ENCODE measurements around the gene ABLIM1. TPM values are rescaled to one million over a fixed set of nuclear protein-coding genes. Genes with fewer than 3 reads are reported as not detected.

ABLIM1 gene
- total RNA-seq, 4 donors from 2014 or later, result 84.7 to 203 (median 150) TPM

DNA sequence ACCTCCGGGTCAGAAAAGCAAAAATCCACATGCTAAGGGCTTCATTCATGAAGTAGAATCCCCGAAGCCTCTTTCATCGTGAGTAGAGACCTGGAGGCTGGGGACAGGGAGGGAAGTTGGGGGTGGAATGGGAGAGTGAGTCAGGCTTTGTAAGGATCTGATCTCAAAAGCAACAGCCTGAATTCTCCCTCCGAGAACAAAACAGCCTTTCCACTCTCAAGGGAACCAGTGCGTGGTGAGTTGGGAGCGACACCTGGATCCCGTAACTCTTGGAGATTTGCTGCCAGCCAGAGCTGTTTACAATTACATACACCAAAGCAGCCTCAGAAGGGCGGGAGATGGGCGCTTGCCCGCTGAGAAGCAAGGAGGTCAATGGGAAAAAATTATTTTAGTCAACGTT lies 264.6 kb downstream of the ABLIM1 start:
- H3K4me1 ChIP-seq, result peaks cover 6 to 13% of the 10 kb centered on the region in 2 donors
- DNase-seq (no peak), ATAC-seq (no peak)
- no peaks in the 10 kb centered on the region for H3K36me3 ChIP-seq
- in situ Hi-C loops (cut with MboI; ENCODE audit: low sequenced_read_pairs in 4 of 4), result no loop called here
- no peak overlapping the region for H3K4me3 ChIP-seq
- intact Hi-C loops (cut with DNase I; ENCODE audit: low total_unique reads), result no loop called here
- no peaks in the 10 kb centered on the region for H3K9me3 ChIP-seq
- TF ChIP-seq, protein P1, sequence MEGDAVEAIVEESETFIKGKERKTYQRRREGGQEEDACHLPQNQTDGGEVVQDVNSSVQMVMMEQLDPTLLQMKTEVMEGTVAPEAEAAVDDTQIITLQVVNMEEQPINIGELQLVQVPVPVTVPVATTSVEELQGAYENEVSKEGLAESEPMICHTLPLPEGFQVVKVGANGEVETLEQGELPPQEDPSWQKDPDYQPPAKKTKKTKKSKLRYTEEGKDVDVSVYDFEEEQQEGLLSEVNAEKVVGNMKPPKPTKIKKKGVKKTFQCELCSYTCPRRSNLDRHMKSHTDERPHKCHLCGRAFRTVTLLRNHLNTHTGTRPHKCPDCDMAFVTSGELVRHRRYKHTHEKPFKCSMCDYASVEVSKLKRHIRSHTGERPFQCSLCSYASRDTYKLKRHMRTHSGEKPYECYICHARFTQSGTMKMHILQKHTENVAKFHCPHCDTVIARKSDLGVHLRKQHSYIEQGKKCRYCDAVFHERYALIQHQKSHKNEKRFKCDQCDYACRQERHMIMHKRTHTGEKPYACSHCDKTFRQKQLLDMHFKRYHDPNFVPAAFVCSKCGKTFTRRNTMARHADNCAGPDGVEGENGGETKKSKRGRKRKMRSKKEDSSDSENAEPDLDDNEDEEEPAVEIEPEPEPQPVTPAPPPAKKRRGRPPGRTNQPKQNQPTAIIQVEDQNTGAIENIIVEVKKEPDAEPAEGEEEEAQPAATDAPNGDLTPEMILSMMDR (IDR thresholded peaks at IDR 0.05 in 4 of 5, conservative IDR thresholded peaks at IDR 0.05 in 1 of 5), result no peak
- no peak for TF ChIP-seq POLR2A (IDR thresholded peaks at IDR 0.05)
- H3K27ac ChIP-seq, result peak overlapping the region in 1 of 4 donors; percentile 50
- H3K27me3 ChIP-seq, result peaks cover 3 to 14% (median 5%) of the 10 kb centered on the region in 3 donors

DNA sequence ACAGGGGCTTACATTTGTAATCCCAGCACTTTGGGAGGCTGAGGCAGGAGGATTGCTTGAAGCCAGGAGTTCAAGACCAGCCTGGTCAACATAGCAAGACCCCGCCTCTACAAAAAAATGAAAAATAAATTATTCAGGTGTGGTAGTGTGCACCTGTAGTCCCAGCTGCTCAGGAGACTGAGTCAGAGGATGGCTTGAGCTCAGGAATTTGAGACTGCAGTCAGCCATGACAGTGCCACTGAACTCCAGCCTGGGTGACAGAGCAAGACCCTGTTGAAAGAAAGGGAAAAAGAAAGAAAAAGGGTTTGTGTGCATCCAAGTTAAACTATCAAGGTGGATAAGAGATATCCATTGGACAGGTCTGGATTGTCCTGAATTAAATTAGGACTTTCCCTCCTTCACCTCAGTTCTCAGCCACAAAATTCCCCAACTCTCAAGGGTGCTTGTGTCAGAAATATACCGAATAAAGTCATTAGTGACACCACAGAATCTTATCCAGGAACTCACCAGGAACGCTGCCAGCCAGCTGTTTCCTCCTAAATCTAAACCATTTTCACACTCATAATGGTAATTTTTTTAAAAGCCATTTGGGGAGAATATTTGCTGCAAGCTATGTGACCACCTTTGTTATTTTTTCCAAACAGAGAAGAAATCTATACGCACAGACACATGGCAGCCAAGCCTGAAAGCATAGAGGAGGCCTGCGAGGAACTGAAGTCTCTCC lies 265.8 kb downstream of the ABLIM1 start:
- ATAC-seq (no peak), DNase-seq (no peak)
- peak overlapping the region in 1 of 4 donors; percentile 50 for H3K27ac ChIP-seq
- TF ChIP-seq, protein P1 (IDR thresholded peaks at IDR 0.05 in 4 of 5, conservative IDR thresholded peaks at IDR 0.05 in 1 of 5), result no peak
- no peak for TF ChIP-seq POLR2A (IDR thresholded peaks at IDR 0.05)
- no peak overlapping the region for H3K4me3 ChIP-seq
- in situ Hi-C loops (cut with MboI; ENCODE audit: low sequenced_read_pairs in 4 of 4) (no loop called here), intact Hi-C loops (cut with DNase I; ENCODE audit: low total_unique reads) (no loop called here)
- H3K36me3 ChIP-seq, result no peaks in the 10 kb centered on the region
- peaks cover 6 to 13% of the 10 kb centered on the region in 2 donors for H3K4me1 ChIP-seq
- H3K9me3 ChIP-seq, result no peaks in the 10 kb centered on the region
- peaks cover 3 to 11% (median 5%) of the 10 kb centered on the region in 3 donors for H3K27me3 ChIP-seq

DNA sequence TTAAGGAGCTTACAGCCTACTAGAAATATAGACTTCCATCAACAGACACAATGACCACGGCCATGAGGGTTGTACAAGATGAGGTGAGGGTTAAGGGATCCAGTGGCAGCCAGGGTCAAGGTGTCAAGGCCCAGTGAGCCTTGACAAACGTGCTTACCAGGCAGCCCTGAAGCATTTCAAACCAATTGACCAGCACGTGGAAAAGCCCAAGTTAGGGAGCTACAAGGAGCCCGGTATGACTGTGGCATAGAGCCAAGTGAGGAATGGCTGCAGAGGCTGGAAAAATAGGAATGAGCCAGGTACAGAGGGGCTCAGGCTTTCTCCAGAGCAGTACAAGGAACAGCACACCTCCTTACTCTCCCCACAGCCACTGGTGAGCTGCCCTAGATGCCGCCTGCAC lies 266.5 kb downstream of the ABLIM1 start:
- Histone ChIP-seq H3K36me3 (no peaks in the 10 kb centered on the region), H3K27me3 (peaks cover 3 to 11% (median 5%) of the 10 kb centered on the region in 3 donors), H3K4me1 (peaks cover 3 to 13% of the 10 kb centered on the region in 2 donors), H3K9me3 (no peaks in the 10 kb centered on the region), H3K4me3 (no peak overlapping the region), H3K27ac (no peak overlapping the region)
- no peak for TF ChIP-seq POLR2A (IDR thresholded peaks at IDR 0.05)
- TF ChIP-seq, protein P1 (IDR thresholded peaks at IDR 0.05 in 4 of 5, conservative IDR thresholded peaks at IDR 0.05 in 1 of 5), result no peak
- ATAC-seq (no peak), DNase-seq (no peak)
- in situ Hi-C loops (cut with MboI; ENCODE audit: low sequenced_read_pairs in 4 of 4), result no loop called here
- intact Hi-C loops (cut with DNase I; ENCODE audit: low total_unique reads), result no loop called here

DNA sequence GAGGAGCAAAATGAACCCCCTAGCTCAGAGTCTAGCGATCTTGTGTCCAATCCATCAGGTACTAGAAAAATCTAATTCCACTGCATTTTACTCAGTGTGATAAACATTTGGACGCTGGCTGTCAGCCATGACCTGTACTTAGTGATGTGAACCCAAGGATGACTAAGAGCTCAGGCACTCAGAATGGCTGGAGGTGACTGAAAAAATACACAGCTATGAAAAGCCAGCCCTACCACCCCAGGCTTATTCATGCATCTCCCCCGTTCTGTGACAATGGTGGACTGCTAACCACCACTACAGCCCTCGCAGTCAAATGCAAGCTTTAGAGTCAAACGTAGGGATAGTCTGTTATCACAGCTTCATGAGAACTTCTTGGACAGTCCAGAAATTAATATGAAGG lies 268.6 kb downstream of the ABLIM1 start:
- Histone ChIP-seq H3K4me3 (no peak overlapping the region), H3K36me3 (no peaks in the 10 kb centered on the region), H3K27me3 (peaks cover 0 to 11% (median 0%) of the 10 kb centered on the region in 3 donors), H3K4me1 (peaks cover 2 to 10% of the 10 kb centered on the region in 2 donors), H3K27ac (no peak overlapping the region), H3K9me3 (no peaks in the 10 kb centered on the region)
- intact Hi-C loops (cut with DNase I; ENCODE audit: low total_unique reads), result no loop called here
- DNase-seq (no peak), ATAC-seq (peak in 1 of 2 donors; percentile 36)
- in situ Hi-C loops (cut with MboI; ENCODE audit: low sequenced_read_pairs in 4 of 4), result no loop called here
- TF ChIP-seq, protein P1 (IDR thresholded peaks at IDR 0.05 in 4 of 5, conservative IDR thresholded peaks at IDR 0.05 in 1 of 5), result no peak
- no peak for TF ChIP-seq POLR2A (IDR thresholded peaks at IDR 0.05)
